Hindlimb muscle (tissue), 1 donor: Measurements from ENCODE around the gene WDR18. TPM values are rescaled to one million over a fixed set of nuclear protein-coding genes. Genes with fewer than 3 reads are reported as not detected.

ENCODE experiments used
- DNase-seq: peaks from one replicate; pipeline ENCODE4 v3.0.0-alpha.2; 2013
- polyA plus RNA-seq: library from polyadenylated mRNA; unstranded; fragments of 120-200 nt; gene quantifications from one replicate; pipeline ENCODE4 v1.2.1, GENCODE V29; 2013; ENCODE audit not compliant: insufficient read length

The WDR18 gene
- polyA plus RNA-seq, 1 donor, result 39.3 TPM

- DNase-seq, result no peak
These were observed 19.1 kb upstream of the WDR18 start for GRCh38 chr19:964761-965694.

GRCh38 chr19:966485-967088 is 17.6 kb upstream of the WDR18 start:
- no peak for DNase-seq

- no peak for DNase-seq
These were observed 13.4 kb upstream of the WDR18 start for GRCh38 chr19:970695-971094.

- DNase-seq, result no peak
These were observed 12.3 kb upstream of the WDR18 start for GRCh38 chr19:971795-972194.

GRCh38 chr19:972281-972680 is 11.9 kb upstream of the WDR18 start:
- DNase-seq, result no peak

GRCh38 chr19:973726-974563 is 10.2 kb upstream of the WDR18 start:
- no peak for DNase-seq

- no peak for DNase-seq
These were observed 9.4 kb upstream of the WDR18 start for GRCh38 chr19:974564-975257.

GRCh38 chr19:976476-976875 is 7.7 kb upstream of the WDR18 start:
- DNase-seq, result no peak

GRCh38 chr19:977058-977464 is 7.1 kb upstream of the WDR18 start:
- no peak for DNase-seq

GRCh38 chr19:979318-979741 is 4.8 kb upstream of the WDR18 start:
- no peak for DNase-seq

GRCh38 chr19:980133-980998 is 3.8 kb upstream of the WDR18 start:
- DNase-seq, result no peak

GRCh38 chr19:982567-983170 is 1.5 kb upstream of the WDR18 start:
- DNase-seq, result peak; percentile 75

- DNase-seq, result no peak
These were observed 1.9 kb downstream of the WDR18 start for GRCh38 chr19:986083-986482.

- DNase-seq, result no peak
These were observed 3.9 kb downstream of the WDR18 start for GRCh38 chr19:988081-988480.

GRCh38 chr19:988510-988909 is 4.4 kb downstream of the WDR18 start:
- DNase-seq, result no peak

- no peak for DNase-seq
These were observed 5.4 kb downstream of the WDR18 start for GRCh38 chr19:989381-990081.

- DNase-seq, result no peak
These were observed 6.0 kb downstream of the WDR18 start for GRCh38 chr19:990119-990571.

GRCh38 chr19:990746-991145 is 6.6 kb downstream of the WDR18 start:
- DNase-seq, result no peak

- DNase-seq, result no peak
These were observed 7.2 kb downstream of the WDR18 start for GRCh38 chr19:991174-991931.
